ENCODE measurements around the gene DPP6.

DPP6 gene

GRCh38 chr7:154255324-154255723 is 203.1 kb downstream of the DPP6 start:
- DNase-seq: no peak

- no peak for DNase-seq
Observed at GRCh38 chr7:154256150-154256549, 204.0 kb downstream of the DPP6 start.

GRCh38 chr7:154259396-154259795 is 207.2 kb downstream of the DPP6 start:
- no peak for DNase-seq

GRCh38 chr7:154287356-154287755 is 235.2 kb downstream of the DPP6 start:
- DNase-seq: no peak

GRCh38 chr7:154289119-154289518 is 236.9 kb downstream of the DPP6 start:
- no peak for DNase-seq

GRCh38 chr7:154296443-154296842 is 244.2 kb downstream of the DPP6 start:
- DNase-seq: no peak

- no peak for DNase-seq
Observed at GRCh38 chr7:154299736-154300135, 247.5 kb downstream of the DPP6 start.

- no peak for DNase-seq
Observed at GRCh38 chr7:154302380-154302779, 250.2 kb downstream of the DPP6 start.

GRCh38 chr7:154304231-154304630 is 252.0 kb downstream of the DPP6 start:
- no peak for DNase-seq

GRCh38 chr7:154304740-154305700 is 252.8 kb downstream of the DPP6 start:
- peak; percentile 30 to 44 for DNase-seq

GRCh38 chr7:154306036-154306435 is 253.8 kb downstream of the DPP6 start:
- no peak for DNase-seq

GRCh38 chr7:154308928-154309327 is 256.7 kb downstream of the DPP6 start:
- no peak for DNase-seq

- no peak for DNase-seq
Observed at GRCh38 chr7:154310114-154310513, 257.9 kb downstream of the DPP6 start.

- no peak for DNase-seq
Observed at GRCh38 chr7:154324196-154324595, 272.0 kb downstream of the DPP6 start.

- no peak for DNase-seq
Observed at GRCh38 chr7:154326421-154326820, 274.2 kb downstream of the DPP6 start.

- DNase-seq: no peak
Observed at GRCh38 chr7:154330318-154330717, 278.1 kb downstream of the DPP6 start.

- no peak for DNase-seq
Observed at GRCh38 chr7:154332811-154333580, 280.8 kb downstream of the DPP6 start.

GRCh38 chr7:154336295-154336694 is 284.1 kb downstream of the DPP6 start:
- no peak for DNase-seq

- no peak for DNase-seq
Observed at GRCh38 chr7:154338701-154339506, 286.7 kb downstream of the DPP6 start.

- no peak for DNase-seq
Observed at GRCh38 chr7:154342971-154343633, 290.9 kb downstream of the DPP6 start.

- no peak for DNase-seq
Observed at GRCh38 chr7:154343778-154344412, 291.7 kb downstream of the DPP6 start.

- DNase-seq: no peak
Observed at GRCh38 chr7:154345093-154345492, 292.9 kb downstream of the DPP6 start.

Measured in NCI-H1930 (cell line).